PC-9 (cell line): ENCODE data around the gene CCNY. TPM values are rescaled to one million over a fixed set of nuclear protein-coding genes. Genes with fewer than 3 reads are reported as not detected.

Experiments
- BruUV-seq: library from RNA; stranded (reverse); fragments of 400-500 nt; replicated peaks from 2 replicates; lab custom pipeline; 2021; lab: Mats Ljungman, UMichigan
- CTCF ChIA-PET: fragments of 300-600 bp; sonication (Branson Sonifier 250); formaldehyde crosslinking; loops from one replicate; lab custom pipeline; 2022; ENCODE audit warnings: antibody characterized with exemption; lab: Charles Lee
- POLR2A ChIA-PET: fragments of 300-600 bp; sonication (Branson Sonifier 250); formaldehyde crosslinking; loops from one replicate; lab custom pipeline; 2022; ENCODE audit warnings: antibody characterized with exemption; ENCODE audit not compliant: unreplicated experiment; lab: Charles Lee
- DNase-seq, 2 experiments: peaks; one replicate each; pipeline versions ENCODE4 v3.0.0 to v3.0.0-alpha.2; 2015 to 2022; ENCODE audit warnings: mixed read lengths in 1 of 2
- H2AFZ ChIP-seq: fragments of 200-600 bp; sonication (generic); 2 replicates; pipeline ENCODE4 v1.8.1; 2017; ENCODE audit warnings: antibody characterized with exemption
- H3F3A ChIP-seq: fragments of 200-600 bp; sonication (generic); 2 replicates; pipeline ENCODE4 v1.8.1; 2017; ENCODE audit warnings: antibody characterized with exemption, mild to moderate bottlenecking, low read depth; ENCODE audit not compliant: insufficient read depth
- H3K27ac ChIP-seq: fragments of 200-600 bp; sonication (generic); 2 replicates; pipeline ENCODE4 v1.6.1; 2016; ENCODE audit warnings: mixed run types
- H3K27me3 ChIP-seq: fragments of 200-600 bp; sonication (generic); 2 replicates; pipeline ENCODE4 v1.6.1; 2016; ENCODE audit warnings: low read depth, mixed run types; ENCODE audit not compliant: insufficient read depth
- H3K36me3 ChIP-seq: fragments of 200-600 bp; sonication (generic); 2 replicates; pipeline ENCODE4 v1.6.1; 2016; ENCODE audit warnings: low read depth, mixed run types
- H3K4me1 ChIP-seq: fragments of 200-600 bp; sonication (generic); replicated peaks from 2 replicates; pipeline ENCODE4 v1.6.1; 2016; ENCODE audit warnings: mixed run types; ENCODE audit not compliant: insufficient read depth
- H3K4me2 ChIP-seq: fragments of 200-600 bp; sonication (generic); 2 replicates; pipeline ENCODE4 v1.6.1; 2017; ENCODE audit warnings: mixed run types
- H3K4me3 ChIP-seq: fragments of 200-600 bp; sonication (generic); 2 replicates; pipeline ENCODE4 v1.6.1; 2016; ENCODE audit warnings: mixed run types
- H3K79me2 ChIP-seq: fragments of 200-600 bp; sonication (generic); 2 replicates; pipeline ENCODE4 v1.6.1; 2017; ENCODE audit warnings: low read depth, mixed run types
- H3K9me2 ChIP-seq: fragments of 200-600 bp; sonication (generic); 2 replicates; pipeline ENCODE4 v1.8.1; 2017; ENCODE audit warnings: mild to moderate bottlenecking; ENCODE audit not compliant: insufficient read depth
- H3K9me3 ChIP-seq: fragments of 200-600 bp; sonication (generic); 2 replicates; pipeline ENCODE4 v1.8.1; 2016; ENCODE audit warnings: low read depth; ENCODE audit not compliant: insufficient read depth
- H4K20me1 ChIP-seq: fragments of 200-600 bp; sonication (generic); 2 replicates; pipeline ENCODE4 v1.8.1; 2017; ENCODE audit not compliant: insufficient read depth
- EZH2 ChIP-seq: fragments of 200-600 bp; sonication (generic); IDR thresholded peaks from 2 replicates; pipeline ENCODE4 v1.8.0; 2017; ENCODE audit warnings: antibody characterized with exemption, low read depth
- intact Hi-C: fragments of 100-400 bp; cut with micrococcal nuclease; formaldehyde crosslinking; loops from one replicate; pipeline ENCODE4 v1.10.0; 2022; ENCODE audit not compliant: unreplicated experiment
- total RNA-seq: library from RNA; stranded (reverse); gene quantifications from 2 replicates; pipeline ENCODE4 v1.2.3, GENCODE V29; 2021
- TF ChIP-seq, protein P1 (sequence below): fragments of 200-600 bp; sonication (generic); conservative IDR thresholded peaks from 2 replicates; pipeline ENCODE4 v1.6.1; 2017; ENCODE audit warnings: mixed run types, antibody characterized with exemption, mild to moderate bottlenecking, moderate library complexity

Gene CCNY
- total RNA-seq, 1 experiment from 2014 or later, result 69.5 TPM

DNA sequence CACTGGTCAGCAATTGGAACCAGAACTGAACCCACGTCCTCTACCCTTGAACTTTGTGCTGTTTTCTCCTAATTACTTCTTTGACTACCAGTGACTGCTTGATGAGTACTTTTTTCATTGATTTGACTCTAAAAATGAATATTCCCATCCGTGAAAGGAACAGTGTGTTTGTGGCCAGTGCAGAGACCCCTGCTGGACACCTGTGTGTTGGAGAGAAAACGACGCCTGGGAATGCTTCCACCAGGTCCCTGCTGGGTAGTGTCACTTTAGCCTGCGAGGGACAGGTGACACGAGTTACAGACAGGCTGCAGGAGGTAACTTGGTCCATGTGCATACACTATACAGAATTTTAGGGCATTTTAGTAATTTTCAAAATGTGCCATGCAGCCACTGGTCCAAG, 262.1 kb downstream of the CCNY start:
- DNase-seq, result no peak
- Histone ChIP-seq H2AFZ (no peak overlapping the region), H3K4me1 (no peaks in the 10 kb centered on the region), H3K27ac (no peak overlapping the region), H3K9me2 (no peaks in the 10 kb centered on the region), H3K36me3 (no peaks in the 10 kb centered on the region), H3K9me3 (no peaks in the 10 kb centered on the region), H3K27me3 (peaks cover 22% of the 10 kb centered on the region; the same call in 1 of the 2 replicates), H3F3A (no peaks in the 10 kb centered on the region), H3K4me2 (no peak overlapping the region), H4K20me1 (no peaks in the 10 kb centered on the region), H3K79me2 (no peaks in the 10 kb centered on the region), H3K4me3 (no peak overlapping the region)
- ChIA-PET CTCF (no interaction called here), POLR2A (no interaction called here)
- no peak for TF ChIP-seq EZH2
- TF ChIP-seq, protein P1, sequence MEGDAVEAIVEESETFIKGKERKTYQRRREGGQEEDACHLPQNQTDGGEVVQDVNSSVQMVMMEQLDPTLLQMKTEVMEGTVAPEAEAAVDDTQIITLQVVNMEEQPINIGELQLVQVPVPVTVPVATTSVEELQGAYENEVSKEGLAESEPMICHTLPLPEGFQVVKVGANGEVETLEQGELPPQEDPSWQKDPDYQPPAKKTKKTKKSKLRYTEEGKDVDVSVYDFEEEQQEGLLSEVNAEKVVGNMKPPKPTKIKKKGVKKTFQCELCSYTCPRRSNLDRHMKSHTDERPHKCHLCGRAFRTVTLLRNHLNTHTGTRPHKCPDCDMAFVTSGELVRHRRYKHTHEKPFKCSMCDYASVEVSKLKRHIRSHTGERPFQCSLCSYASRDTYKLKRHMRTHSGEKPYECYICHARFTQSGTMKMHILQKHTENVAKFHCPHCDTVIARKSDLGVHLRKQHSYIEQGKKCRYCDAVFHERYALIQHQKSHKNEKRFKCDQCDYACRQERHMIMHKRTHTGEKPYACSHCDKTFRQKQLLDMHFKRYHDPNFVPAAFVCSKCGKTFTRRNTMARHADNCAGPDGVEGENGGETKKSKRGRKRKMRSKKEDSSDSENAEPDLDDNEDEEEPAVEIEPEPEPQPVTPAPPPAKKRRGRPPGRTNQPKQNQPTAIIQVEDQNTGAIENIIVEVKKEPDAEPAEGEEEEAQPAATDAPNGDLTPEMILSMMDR, result peak; percentile 39; the same call in 1 of the 2 replicates
- intact Hi-C loops, result no loop called here
- BruUV-seq, result no TSS peak

DNA sequence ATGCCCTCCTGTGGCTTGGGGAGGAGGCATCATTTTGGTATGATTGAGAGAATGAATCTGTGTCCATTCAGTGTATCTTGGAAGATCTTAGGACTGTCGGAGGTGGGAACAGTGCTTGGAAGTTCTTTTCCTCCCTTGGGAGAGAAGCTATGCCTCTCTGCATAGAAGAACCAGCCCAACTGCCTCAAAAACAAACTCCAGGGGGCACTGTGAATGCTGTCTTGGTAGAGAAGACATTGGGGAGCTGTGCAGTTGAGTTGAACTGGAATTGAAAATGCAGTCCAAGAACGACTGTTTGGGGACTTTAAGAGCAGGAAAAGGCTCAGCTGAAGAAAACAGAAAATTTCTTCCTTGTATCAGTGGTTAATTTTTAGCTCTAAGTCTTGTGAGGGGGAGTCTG, 263.9 kb downstream of the CCNY start:
- no TSS peak for BruUV-seq
- H3K79me2 ChIP-seq, result no peaks in the 10 kb centered on the region
- ChIA-PET POLR2A (no interaction called here), CTCF (no interaction called here)
- H3K4me3 ChIP-seq, result no peak overlapping the region
- no peaks in the 10 kb centered on the region for H3K9me3 ChIP-seq
- TF ChIP-seq EZH2, result no peak
- TF ChIP-seq, protein P1, result no peak
- H3K27ac ChIP-seq, result no peak overlapping the region
- H3K9me2 ChIP-seq, result no peaks in the 10 kb centered on the region
- DNase-seq, result no peak
- H3K4me1 ChIP-seq, result no peaks in the 10 kb centered on the region
- no peaks in the 10 kb centered on the region for H3K36me3 ChIP-seq
- no peaks in the 10 kb centered on the region for H3F3A ChIP-seq
- no peaks in the 10 kb centered on the region for H4K20me1 ChIP-seq
- intact Hi-C loops, result no loop called here
- H3K4me2 ChIP-seq, result no peak overlapping the region
- no peak overlapping the region for H2AFZ ChIP-seq
- peaks cover 37% of the 10 kb centered on the region; the same call in 1 of the 2 replicates for H3K27me3 ChIP-seq

DNA sequence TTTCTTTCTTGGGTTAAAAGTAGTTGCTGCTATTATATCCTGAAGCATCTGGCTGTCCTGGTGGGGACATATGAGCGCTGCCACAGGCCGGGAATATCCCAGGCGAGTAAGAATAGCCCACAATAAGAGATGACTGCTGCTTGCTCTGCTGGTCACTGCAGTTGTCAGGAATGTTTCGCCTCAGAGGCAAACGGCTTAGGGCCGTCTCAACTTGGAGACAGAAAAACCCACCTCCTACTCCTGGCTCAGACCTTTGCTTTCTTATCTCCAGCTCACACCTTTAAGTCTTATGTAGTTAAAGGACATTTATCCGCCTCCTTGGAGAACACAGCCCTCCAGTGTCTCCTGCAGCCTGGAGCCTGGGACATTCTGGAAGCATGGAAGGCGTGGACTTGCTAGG, 268.9 kb downstream of the CCNY start, which contains the start of gene GJD4:
GJD4 (plus strand) TSS at position 151 of the 400 bp plus-strand sequence; CDS start at position 378, 227 bp downstream.
- Histone ChIP-seq H3K4me3 (no peak within 1 kb of the TSS), H3K9me3 (no peaks in the 10 kb centered on the region), H2AFZ (no peak within 1 kb of the TSS), H3K4me1 (no peaks in the 10 kb centered on the region), H3K27me3 (peaks cover 43% of the 10 kb centered on the region; the same call in 1 of the 2 replicates), H3K79me2 (no peaks in the 10 kb centered on the region), H3K4me2 (no peak within 1 kb of the TSS), H3F3A (no peaks in the 10 kb centered on the region), H3K9me2 (no peaks in the 10 kb centered on the region), H3K27ac (no peak within 1 kb of the TSS), H4K20me1 (no peaks in the 10 kb centered on the region), H3K36me3 (no peaks in the 10 kb centered on the region)
- ChIA-PET CTCF (no interaction called here), POLR2A (no interaction called here)
- intact Hi-C loops, result no loop called here
- DNase-seq, result no peak
- BruUV-seq, result no TSS peak
- TF ChIP-seq, protein P1, result no peak
- no peak for TF ChIP-seq EZH2
